Ishikawa (cell line): ENCODE data around the gene BAG1.

Experiments used
- CEBPB ChIP-seq: IDR thresholded peaks from 2 replicates; pipeline ENCODE4 v1.6.1; 2012
- CREB1 ChIP-seq: IDR thresholded peaks from 2 replicates; pipeline ENCODE4 v1.6.1; 2012; ENCODE audit warnings: low read depth
- EGR1 ChIP-seq: IDR thresholded peaks from 2 replicates; pipeline ENCODE4 v1.6.1; 2012
- EP300 ChIP-seq: IDR thresholded peaks from 2 replicates; pipeline ENCODE4 v1.6.1; 2012; ENCODE audit warnings: borderline replicate concordance
- FOXM1 ChIP-seq: IDR thresholded peaks from 2 replicates; pipeline ENCODE4 v1.6.1; 2012; ENCODE audit warnings: low read depth, borderline replicate concordance
- MAX ChIP-seq: IDR thresholded peaks from 2 replicates; pipeline ENCODE4 v1.6.1; 2012
- NFIC ChIP-seq: IDR thresholded peaks from 2 replicates; pipeline ENCODE4 v1.6.1; 2012
- RAD21 ChIP-seq: IDR thresholded peaks from 2 replicates; pipeline ENCODE4 v1.6.1; 2012; ENCODE audit warnings: low read depth
- TAF1 ChIP-seq: IDR thresholded peaks from 2 replicates; pipeline ENCODE4 v1.6.1; 2012; ENCODE audit warnings: low read depth, mild to moderate bottlenecking
- TCF12 ChIP-seq: IDR thresholded peaks from 2 replicates; pipeline ENCODE4 v1.6.1; 2012; ENCODE audit warnings: low read depth
- TEAD4 ChIP-seq: IDR thresholded peaks from 2 replicates; pipeline ENCODE4 v1.6.1; 2012
- YY1 ChIP-seq: IDR thresholded peaks from 2 replicates; pipeline ENCODE4 v1.6.1; 2012; ENCODE audit warnings: low read depth
- ZBTB7A ChIP-seq: IDR thresholded peaks from 2 replicates; pipeline ENCODE4 v1.6.1; 2012; ENCODE audit warnings: low read depth
- TF ChIP-seq, protein P1 (sequence below): IDR thresholded peaks from 2 replicates; pipeline ENCODE4 v1.6.1; 2012
- TF ChIP-seq, protein P2 (sequence below): IDR thresholded peaks from 2 replicates; pipeline ENCODE4 v1.6.1; 2012; ENCODE audit warnings: low read depth, mild to moderate bottlenecking

The BAG1 gene

DNA sequence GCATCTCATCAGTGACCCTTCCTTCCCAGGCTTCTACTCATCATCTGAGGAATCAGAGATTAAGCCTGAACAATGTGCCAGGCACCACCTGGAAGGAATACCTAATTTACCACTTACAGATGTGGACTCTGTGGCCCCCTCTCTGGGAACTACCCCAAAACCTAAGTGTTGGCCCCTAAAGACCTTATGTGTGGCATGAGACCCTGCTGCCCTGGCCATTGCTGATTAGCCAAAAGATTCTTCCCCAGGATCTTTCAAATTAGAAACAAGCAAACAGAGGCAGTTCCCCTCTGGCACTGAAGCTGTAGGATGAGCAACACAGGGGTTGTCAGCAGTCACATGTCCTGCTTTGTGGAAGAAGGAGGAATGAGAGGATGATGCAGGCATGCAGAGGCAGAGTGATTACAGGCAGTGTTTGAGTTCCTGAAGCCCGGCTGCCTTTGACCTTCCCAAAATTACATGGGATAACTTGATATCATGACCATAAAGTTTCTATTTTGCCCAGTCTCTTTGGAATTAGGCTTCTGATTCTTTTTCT lies 14.0 kb downstream of the BAG1 start:
- TF ChIP-seq EGR1 (no peak), MAX (no peak), CREB1 (no peak), FOXM1 (no peak), NFIC (no peak), TCF12 (no peak), CEBPB (no peak), RAD21 (no peak), YY1 (no peak), TAF1 (no peak), EP300 (no peak), TEAD4 (no peak), ZBTB7A (no peak)
- TF ChIP-seq, protein P1, sequence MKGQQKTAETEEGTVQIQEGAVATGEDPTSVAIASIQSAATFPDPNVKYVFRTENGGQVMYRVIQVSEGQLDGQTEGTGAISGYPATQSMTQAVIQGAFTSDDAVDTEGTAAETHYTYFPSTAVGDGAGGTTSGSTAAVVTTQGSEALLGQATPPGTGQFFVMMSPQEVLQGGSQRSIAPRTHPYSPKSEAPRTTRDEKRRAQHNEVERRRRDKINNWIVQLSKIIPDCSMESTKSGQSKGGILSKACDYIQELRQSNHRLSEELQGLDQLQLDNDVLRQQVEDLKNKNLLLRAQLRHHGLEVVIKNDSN = no peak
- TF ChIP-seq, protein P2, sequence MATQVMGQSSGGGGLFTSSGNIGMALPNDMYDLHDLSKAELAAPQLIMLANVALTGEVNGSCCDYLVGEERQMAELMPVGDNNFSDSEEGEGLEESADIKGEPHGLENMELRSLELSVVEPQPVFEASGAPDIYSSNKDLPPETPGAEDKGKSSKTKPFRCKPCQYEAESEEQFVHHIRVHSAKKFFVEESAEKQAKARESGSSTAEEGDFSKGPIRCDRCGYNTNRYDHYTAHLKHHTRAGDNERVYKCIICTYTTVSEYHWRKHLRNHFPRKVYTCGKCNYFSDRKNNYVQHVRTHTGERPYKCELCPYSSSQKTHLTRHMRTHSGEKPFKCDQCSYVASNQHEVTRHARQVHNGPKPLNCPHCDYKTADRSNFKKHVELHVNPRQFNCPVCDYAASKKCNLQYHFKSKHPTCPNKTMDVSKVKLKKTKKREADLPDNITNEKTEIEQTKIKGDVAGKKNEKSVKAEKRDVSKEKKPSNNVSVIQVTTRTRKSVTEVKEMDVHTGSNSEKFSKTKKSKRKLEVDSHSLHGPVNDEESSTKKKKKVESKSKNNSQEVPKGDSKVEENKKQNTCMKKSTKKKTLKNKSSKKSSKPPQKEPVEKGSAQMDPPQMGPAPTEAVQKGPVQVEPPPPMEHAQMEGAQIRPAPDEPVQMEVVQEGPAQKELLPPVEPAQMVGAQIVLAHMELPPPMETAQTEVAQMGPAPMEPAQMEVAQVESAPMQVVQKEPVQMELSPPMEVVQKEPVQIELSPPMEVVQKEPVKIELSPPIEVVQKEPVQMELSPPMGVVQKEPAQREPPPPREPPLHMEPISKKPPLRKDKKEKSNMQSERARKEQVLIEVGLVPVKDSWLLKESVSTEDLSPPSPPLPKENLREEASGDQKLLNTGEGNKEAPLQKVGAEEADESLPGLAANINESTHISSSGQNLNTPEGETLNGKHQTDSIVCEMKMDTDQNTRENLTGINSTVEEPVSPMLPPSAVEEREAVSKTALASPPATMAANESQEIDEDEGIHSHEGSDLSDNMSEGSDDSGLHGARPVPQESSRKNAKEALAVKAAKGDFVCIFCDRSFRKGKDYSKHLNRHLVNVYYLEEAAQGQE = no peak

DNA sequence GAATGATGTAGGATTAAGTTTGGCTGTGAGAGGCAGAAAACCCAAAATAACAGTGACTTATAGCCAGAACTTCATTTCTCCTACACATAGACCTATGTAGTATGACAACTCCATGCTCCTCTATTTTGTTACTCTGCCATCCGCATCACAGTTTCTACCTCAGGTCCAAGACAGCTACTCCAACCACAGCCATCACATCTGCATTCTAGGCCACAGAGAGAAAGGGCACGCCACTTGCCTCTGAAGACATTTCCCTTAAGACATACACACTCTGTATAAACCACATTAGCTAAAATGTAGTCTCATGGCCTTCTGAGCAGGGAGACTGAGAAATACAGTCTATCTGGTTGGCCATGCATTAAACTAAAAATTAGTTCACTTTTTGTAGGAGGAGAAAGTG lies 14.5 kb downstream of the BAG1 start:
- TF ChIP-seq CREB1 = no peak
- TF ChIP-seq RAD21 = no peak
- TF ChIP-seq ZBTB7A = no peak
- TF ChIP-seq, protein P1 = no peak
- no peak for TF ChIP-seq EP300
- no peak for TF ChIP-seq YY1
- no peak for TF ChIP-seq TAF1
- TF ChIP-seq EGR1 = no peak
- TF ChIP-seq TEAD4 = no peak
- TF ChIP-seq TCF12 = no peak
- TF ChIP-seq MAX = no peak
- no peak for TF ChIP-seq FOXM1
- TF ChIP-seq, protein P2 = no peak
- TF ChIP-seq NFIC = no peak
- no peak for TF ChIP-seq CEBPB

- TF ChIP-seq TAF1 (no peak), NFIC (no peak), MAX (no peak; the same call in 1 of the 2 replicates), CREB1 (no peak), RAD21 (no peak), CEBPB (no peak), TEAD4 (no peak), FOXM1 (no peak), TCF12 (no peak)
- TF ChIP-seq, protein P1 = no peak
- TF ChIP-seq, protein P2 = no peak
These were observed 15.3 kb downstream of the BAG1 start for GRCh38 chr9:33249087-33249658.

GRCh38 chr9:33248606-33249005 lies 15.9 kb downstream of the BAG1 start:
- no peak for TF ChIP-seq CREB1
- no peak for TF ChIP-seq TAF1
- TF ChIP-seq NFIC = no peak
- TF ChIP-seq CEBPB = no peak
- TF ChIP-seq, protein P1 = no peak
- no peak for TF ChIP-seq TCF12
- TF ChIP-seq, protein P2 = no peak
- TF ChIP-seq YY1 = no peak
- TF ChIP-seq ZBTB7A = no peak
- TF ChIP-seq EGR1 = no peak
- TF ChIP-seq RAD21 = no peak
- no peak for TF ChIP-seq TEAD4
- no peak for TF ChIP-seq EP300
- no peak for TF ChIP-seq FOXM1
- TF ChIP-seq MAX = no peak; the same call in 1 of the 2 replicates
